HepG2 (cell line): Measurements from ENCODE around the gene ABCC3. TPM values are rescaled to one million over a fixed set of nuclear protein-coding genes. Genes with fewer than 3 reads are reported as not detected.
A peak's percentile ranks its signal among the peaks of the same experiment; 100 is the strongest.

Experiments used
- IKZF1 ChIP-seq: fragments of 450-650 bp; IDR thresholded peaks from 2 replicates; pipeline ENCODE4 v1.7.1; 2016
- NAIF1 ChIP-seq: sonication (generic); formaldehyde crosslinking; IDR thresholded peaks from 2 replicates; pipeline ENCODE4 v1.5.0; 2020; ENCODE audit warnings: mild to moderate bottlenecking, missing genetic modification reagents, borderline replicate concordance
- NR2C2 ChIP-seq: sonication (generic); formaldehyde crosslinking; IDR thresholded peaks from 2 replicates; pipeline ENCODE4 v1.4.0; 2020; ENCODE audit warnings: missing genetic modification reagents, mild to moderate bottlenecking, moderate library complexity, borderline replicate concordance
- SKI ChIP-seq: fragments of 450-650 bp; IDR thresholded peaks from one replicate; pipeline ENCODE4 v1.6.1; 2018; ENCODE audit warnings: mild to moderate bottlenecking; ENCODE audit not compliant: partially characterized antibody
- ZBTB38 ChIP-seq: sonication (generic); formaldehyde crosslinking; IDR thresholded peaks from 2 replicates; pipeline ENCODE4 v1.5.1; 2020; ENCODE audit warnings: mild to moderate bottlenecking, missing genetic modification reagents
- ZNF230 ChIP-seq: sonication (generic); formaldehyde crosslinking; IDR thresholded peaks from 2 replicates; pipeline ENCODE4 v1.4.0; 2020; ENCODE audit warnings: mild to moderate bottlenecking, missing genetic modification reagents
- ZNF605 ChIP-seq: sonication (generic); formaldehyde crosslinking; IDR thresholded peaks from 2 replicates; pipeline ENCODE4 v1.8.0; 2022; ENCODE audit warnings: mild to moderate bottlenecking, missing genetic modification reagents
- ZNF784 ChIP-seq: sonication (generic); formaldehyde crosslinking; IDR thresholded peaks from 2 replicates; pipeline ENCODE4 v1.5.1; 2020; ENCODE audit warnings: missing genetic modification reagents, mild to moderate bottlenecking, borderline replicate concordance
- ZSCAN21 ChIP-seq: sonication (generic); formaldehyde crosslinking; IDR thresholded peaks from 2 replicates; pipeline ENCODE4 v1.8.0; 2022; ENCODE audit warnings: mild to moderate bottlenecking, missing genetic modification reagents, moderate library complexity, borderline replicate concordance
- polyA plus RNA-seq, 8 experiments: library from polyadenylated mRNA; depleted of rRNA in 3 of 8; stranded (reverse) in 7 of 8; unstranded in 1 of 8; fragments of >200 nt; fragmentation: Illumina TruSeq in 4 of 8; extraction: Trizol in 4 of 8; gene quantifications; 2 replicates each; pipeline versions ENCODE4 v1.2.1 to v1.2.3, GENCODE V29; 2011 to 2016; ENCODE audit warnings: low read depth in 4 of 8, missing spikeins in 1 of 8, mixed read lengths in 1 of 8; ENCODE audit not compliant: insufficient read depth in 1 of 8
- total RNA-seq, 5 experiments: library from RNA; depleted of rRNA; stranded (reverse); fragments of >200 nt; fragmentation: Illumina TruSeq; extraction: Trizol; gene quantifications; 2 replicates each; pipeline ENCODE4 v1.2.3, GENCODE V29; 2016; ENCODE audit warnings: low read depth in 1 of 5
- TF ChIP-seq, protein P1 (sequence below): sonication (generic); formaldehyde crosslinking; IDR thresholded peaks from 2 replicates; pipeline ENCODE4 v1.4.0; 2020; ENCODE audit warnings: mild to moderate bottlenecking, missing genetic modification reagents
- TF ChIP-seq, protein P2 (sequence below): sonication (generic); formaldehyde crosslinking; IDR thresholded peaks from 2 replicates; pipeline ENCODE4 v1.4.0; 2020; ENCODE audit warnings: missing genetic modification reagents
- TF ChIP-seq, protein P3 (sequence below): IDR thresholded peaks from 2 replicates; pipeline ENCODE4 v1.6.1; 2016; ENCODE audit warnings: low read depth, missing genetic modification reagents, missing compliant biosample characterization

Gene ABCC3
- total and polyA plus RNA-seq, 2 of the 13 experiments (the other 11 are each of a cell fraction or from before 2014, with no cell fraction given), result 25.2 to 50.7 TPM

GRCh38 chr17:50689956-50690886 is 55.5 kb downstream of the ABCC3 start (continued):
- TF ChIP-seq NAIF1 (CRISPR knock-in tag) (no peak), NR2C2 (no peak), ZBTB38 (CRISPR knock-in tag) (peak; percentile 99), ZNF784 (no peak), ZSCAN21 (peak; percentile 19; the same call in 1 of the 2 replicates), IKZF1 (no peak), ZNF230 (CRISPR knock-in tag) (no peak), SKI (no peak), ZNF605 (CRISPR knock-in tag) (no peak)
- TF ChIP-seq, protein P1, sequence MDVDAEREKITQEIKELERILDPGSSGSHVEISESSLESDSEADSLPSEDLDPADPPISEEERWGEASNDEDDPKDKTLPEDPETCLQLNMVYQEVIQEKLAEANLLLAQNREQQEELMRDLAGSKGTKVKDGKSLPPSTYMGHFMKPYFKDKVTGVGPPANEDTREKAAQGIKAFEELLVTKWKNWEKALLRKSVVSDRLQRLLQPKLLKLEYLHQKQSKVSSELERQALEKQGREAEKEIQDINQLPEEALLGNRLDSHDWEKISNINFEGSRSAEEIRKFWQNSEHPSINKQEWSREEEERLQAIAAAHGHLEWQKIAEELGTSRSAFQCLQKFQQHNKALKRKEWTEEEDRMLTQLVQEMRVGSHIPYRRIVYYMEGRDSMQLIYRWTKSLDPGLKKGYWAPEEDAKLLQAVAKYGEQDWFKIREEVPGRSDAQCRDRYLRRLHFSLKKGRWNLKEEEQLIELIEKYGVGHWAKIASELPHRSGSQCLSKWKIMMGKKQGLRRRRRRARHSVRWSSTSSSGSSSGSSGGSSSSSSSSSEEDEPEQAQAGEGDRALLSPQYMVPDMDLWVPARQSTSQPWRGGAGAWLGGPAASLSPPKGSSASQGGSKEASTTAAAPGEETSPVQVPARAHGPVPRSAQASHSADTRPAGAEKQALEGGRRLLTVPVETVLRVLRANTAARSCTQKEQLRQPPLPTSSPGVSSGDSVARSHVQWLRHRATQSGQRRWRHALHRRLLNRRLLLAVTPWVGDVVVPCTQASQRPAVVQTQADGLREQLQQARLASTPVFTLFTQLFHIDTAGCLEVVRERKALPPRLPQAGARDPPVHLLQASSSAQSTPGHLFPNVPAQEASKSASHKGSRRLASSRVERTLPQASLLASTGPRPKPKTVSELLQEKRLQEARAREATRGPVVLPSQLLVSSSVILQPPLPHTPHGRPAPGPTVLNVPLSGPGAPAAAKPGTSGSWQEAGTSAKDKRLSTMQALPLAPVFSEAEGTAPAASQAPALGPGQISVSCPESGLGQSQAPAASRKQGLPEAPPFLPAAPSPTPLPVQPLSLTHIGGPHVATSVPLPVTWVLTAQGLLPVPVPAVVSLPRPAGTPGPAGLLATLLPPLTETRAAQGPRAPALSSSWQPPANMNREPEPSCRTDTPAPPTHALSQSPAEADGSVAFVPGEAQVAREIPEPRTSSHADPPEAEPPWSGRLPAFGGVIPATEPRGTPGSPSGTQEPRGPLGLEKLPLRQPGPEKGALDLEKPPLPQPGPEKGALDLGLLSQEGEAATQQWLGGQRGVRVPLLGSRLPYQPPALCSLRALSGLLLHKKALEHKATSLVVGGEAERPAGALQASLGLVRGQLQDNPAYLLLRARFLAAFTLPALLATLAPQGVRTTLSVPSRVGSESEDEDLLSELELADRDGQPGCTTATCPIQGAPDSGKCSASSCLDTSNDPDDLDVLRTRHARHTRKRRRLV (CRISPR knock-in tag), result no peak
- TF ChIP-seq, protein P2, sequence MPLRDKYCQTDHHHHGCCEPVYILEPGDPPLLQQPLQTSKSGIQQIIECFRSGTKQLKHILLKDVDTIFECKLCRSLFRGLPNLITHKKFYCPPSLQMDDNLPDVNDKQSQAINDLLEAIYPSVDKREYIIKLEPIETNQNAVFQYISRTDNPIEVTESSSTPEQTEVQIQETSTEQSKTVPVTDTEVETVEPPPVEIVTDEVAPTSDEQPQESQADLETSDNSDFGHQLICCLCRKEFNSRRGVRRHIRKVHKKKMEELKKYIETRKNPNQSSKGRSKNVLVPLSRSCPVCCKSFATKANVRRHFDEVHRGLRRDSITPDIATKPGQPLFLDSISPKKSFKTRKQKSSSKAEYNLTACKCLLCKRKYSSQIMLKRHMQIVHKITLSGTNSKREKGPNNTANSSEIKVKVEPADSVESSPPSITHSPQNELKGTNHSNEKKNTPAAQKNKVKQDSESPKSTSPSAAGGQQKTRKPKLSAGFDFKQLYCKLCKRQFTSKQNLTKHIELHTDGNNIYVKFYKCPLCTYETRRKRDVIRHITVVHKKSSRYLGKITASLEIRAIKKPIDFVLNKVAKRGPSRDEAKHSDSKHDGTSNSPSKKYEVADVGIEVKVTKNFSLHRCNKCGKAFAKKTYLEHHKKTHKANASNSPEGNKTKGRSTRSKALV, result no peak
- TF ChIP-seq, protein P3, sequence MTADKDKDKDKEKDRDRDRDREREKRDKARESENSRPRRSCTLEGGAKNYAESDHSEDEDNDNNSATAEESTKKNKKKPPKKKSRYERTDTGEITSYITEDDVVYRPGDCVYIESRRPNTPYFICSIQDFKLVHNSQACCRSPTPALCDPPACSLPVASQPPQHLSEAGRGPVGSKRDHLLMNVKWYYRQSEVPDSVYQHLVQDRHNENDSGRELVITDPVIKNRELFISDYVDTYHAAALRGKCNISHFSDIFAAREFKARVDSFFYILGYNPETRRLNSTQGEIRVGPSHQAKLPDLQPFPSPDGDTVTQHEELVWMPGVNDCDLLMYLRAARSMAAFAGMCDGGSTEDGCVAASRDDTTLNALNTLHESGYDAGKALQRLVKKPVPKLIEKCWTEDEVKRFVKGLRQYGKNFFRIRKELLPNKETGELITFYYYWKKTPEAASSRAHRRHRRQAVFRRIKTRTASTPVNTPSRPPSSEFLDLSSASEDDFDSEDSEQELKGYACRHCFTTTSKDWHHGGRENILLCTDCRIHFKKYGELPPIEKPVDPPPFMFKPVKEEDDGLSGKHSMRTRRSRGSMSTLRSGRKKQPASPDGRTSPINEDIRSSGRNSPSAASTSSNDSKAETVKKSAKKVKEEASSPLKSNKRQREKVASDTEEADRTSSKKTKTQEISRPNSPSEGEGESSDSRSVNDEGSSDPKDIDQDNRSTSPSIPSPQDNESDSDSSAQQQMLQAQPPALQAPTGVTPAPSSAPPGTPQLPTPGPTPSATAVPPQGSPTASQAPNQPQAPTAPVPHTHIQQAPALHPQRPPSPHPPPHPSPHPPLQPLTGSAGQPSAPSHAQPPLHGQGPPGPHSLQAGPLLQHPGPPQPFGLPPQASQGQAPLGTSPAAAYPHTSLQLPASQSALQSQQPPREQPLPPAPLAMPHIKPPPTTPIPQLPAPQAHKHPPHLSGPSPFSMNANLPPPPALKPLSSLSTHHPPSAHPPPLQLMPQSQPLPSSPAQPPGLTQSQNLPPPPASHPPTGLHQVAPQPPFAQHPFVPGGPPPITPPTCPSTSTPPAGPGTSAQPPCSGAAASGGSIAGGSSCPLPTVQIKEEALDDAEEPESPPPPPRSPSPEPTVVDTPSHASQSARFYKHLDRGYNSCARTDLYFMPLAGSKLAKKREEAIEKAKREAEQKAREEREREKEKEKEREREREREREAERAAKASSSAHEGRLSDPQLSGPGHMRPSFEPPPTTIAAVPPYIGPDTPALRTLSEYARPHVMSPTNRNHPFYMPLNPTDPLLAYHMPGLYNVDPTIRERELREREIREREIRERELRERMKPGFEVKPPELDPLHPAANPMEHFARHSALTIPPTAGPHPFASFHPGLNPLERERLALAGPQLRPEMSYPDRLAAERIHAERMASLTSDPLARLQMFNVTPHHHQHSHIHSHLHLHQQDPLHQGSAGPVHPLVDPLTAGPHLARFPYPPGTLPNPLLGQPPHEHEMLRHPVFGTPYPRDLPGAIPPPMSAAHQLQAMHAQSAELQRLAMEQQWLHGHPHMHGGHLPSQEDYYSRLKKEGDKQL (CRISPR knock-in tag), result no peak
